Measurements from ENCODE around the gene LDLRAD3. TPM values are rescaled to one million over a fixed set of nuclear protein-coding genes. Genes with fewer than 3 reads are reported as not detected.

Gene LDLRAD3
- total RNA-seq, 3 donors from 2014 or later (not counting 1 experiment from before 2014, with no cell fraction given) = 1.0 to 1.5 (median 1.2) TPM

GRCh38 chr11:36150986-36151385 is 207.1 kb downstream of the LDLRAD3 start:
- no peaks in the 10 kb centered on the region for H3K4me1 ChIP-seq (ENCODE audit: control insufficient read depth, insufficient read depth, low read length)
- Mint-ChIP-seq H3K4me1 (no peaks in the 10 kb centered on the region), H3K27ac (no peak overlapping the region), H3K36me3 (no peaks in the 10 kb centered on the region), H3K9me3 (no peaks in the 10 kb centered on the region), H3K4me3 (no peak overlapping the region), H3K27me3 (ENCODE audit: low read depth in 2 of 2) (peaks cover 11 to 43% of the 10 kb centered on the region in 2 donors)
- no peaks in the 10 kb centered on the region for H3K27me3 ChIP-seq (ENCODE audit: control insufficient read depth, insufficient read depth, low read length)
- no peak overlapping the region for H3K27ac ChIP-seq (ENCODE audit: low read length)
- TF ChIP-seq, protein P1, sequence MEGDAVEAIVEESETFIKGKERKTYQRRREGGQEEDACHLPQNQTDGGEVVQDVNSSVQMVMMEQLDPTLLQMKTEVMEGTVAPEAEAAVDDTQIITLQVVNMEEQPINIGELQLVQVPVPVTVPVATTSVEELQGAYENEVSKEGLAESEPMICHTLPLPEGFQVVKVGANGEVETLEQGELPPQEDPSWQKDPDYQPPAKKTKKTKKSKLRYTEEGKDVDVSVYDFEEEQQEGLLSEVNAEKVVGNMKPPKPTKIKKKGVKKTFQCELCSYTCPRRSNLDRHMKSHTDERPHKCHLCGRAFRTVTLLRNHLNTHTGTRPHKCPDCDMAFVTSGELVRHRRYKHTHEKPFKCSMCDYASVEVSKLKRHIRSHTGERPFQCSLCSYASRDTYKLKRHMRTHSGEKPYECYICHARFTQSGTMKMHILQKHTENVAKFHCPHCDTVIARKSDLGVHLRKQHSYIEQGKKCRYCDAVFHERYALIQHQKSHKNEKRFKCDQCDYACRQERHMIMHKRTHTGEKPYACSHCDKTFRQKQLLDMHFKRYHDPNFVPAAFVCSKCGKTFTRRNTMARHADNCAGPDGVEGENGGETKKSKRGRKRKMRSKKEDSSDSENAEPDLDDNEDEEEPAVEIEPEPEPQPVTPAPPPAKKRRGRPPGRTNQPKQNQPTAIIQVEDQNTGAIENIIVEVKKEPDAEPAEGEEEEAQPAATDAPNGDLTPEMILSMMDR (IDR thresholded peaks at IDR 0.05) = no peak
- no peak for DNase-seq
- intact Hi-C loops (cut with micrococcal nuclease) = no loop called here
- no peak overlapping the region for H3K4me3 ChIP-seq (ENCODE audit: low read length)
- H3K36me3 ChIP-seq (ENCODE audit: control insufficient read depth, insufficient read depth, low read length) = no peaks in the 10 kb centered on the region
- H3K9me3 ChIP-seq (ENCODE audit: control insufficient read depth, insufficient read depth, low read length) = no peaks in the 10 kb centered on the region
- no peak for ATAC-seq
- WGBS (ENCODE audit: insufficient coverage) = 84% methylated on average over 4 of the region's 4 CpGs

DNA sequence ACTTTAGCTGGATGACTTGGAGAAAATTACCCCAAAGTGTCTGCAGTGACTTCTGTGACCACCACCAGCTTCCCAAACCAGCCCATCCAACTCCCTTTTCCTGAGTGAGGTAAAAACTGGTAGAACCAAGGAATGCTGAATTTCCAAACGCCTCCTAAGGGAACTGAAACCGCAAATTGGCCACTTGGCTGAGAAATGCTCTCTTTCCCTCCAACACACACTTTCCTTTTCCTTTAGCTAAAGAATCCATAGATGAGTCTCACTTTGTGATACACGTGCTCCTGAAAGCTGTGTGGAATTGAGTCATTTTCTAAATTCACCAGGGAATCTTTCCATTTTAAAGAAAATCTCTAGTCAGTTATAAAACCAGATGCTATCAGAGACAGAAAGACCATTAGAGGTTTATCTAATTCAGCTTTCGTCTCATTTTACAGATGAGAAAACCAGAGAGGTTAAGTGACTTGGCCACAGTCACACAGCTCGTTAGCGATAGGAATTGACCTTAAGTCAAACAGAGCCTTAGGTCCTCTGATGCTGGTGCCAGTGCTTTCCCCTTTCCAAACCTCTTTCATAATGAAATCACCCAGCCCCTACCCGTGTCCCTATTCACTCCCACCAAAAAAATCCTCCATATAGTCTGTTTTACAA is 208.2 kb downstream of the LDLRAD3 start:
- Histone ChIP-seq H3K4me3 (ENCODE audit: low read length) (no peak overlapping the region), H3K27me3 (ENCODE audit: control insufficient read depth, insufficient read depth, low read length) (no peaks in the 10 kb centered on the region), H3K4me1 (ENCODE audit: control insufficient read depth, insufficient read depth, low read length) (no peaks in the 10 kb centered on the region), H3K9me3 (ENCODE audit: control insufficient read depth, insufficient read depth, low read length) (no peaks in the 10 kb centered on the region), H3K36me3 (ENCODE audit: control insufficient read depth, insufficient read depth, low read length) (no peaks in the 10 kb centered on the region), H3K27ac (ENCODE audit: low read length) (no peak overlapping the region)
- Mint-ChIP-seq H3K27ac (no peak overlapping the region), H3K9me3 (no peaks in the 10 kb centered on the region), H3K4me3 (no peak overlapping the region), H3K36me3 (no peaks in the 10 kb centered on the region), H3K4me1 (no peaks in the 10 kb centered on the region), H3K27me3 (ENCODE audit: low read depth in 2 of 2) (peaks cover 11 to 43% of the 10 kb centered on the region in 2 donors)
- DNase-seq = no peak
- intact Hi-C loops (cut with micrococcal nuclease) = no loop called here
- whole genome bisulfite sequencing (ENCODE audit: insufficient coverage) = 94% methylated on average over 7 of the region's 7 CpGs
- ATAC-seq = no peak
- TF ChIP-seq, protein P1 (IDR thresholded peaks at IDR 0.05) = no peak

DNA sequence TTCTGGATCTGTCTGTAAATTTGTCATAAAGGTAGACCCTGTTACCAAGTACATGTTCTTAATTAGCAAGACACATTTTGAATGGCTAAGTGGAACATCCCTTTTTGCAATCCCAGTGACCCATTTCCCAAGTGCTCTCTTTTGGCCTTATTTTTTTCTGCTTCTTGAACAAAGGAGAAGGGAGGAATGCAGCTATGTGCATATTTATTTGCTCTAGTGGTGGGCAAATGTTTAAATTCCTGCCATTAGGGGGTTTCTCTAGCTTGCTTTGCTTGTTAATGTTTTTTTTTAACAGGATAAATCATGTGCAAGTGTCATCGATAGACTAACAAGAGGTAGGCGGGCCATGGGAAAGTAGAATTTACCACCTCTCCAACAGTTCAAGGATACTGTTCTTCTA is 209.7 kb downstream of the LDLRAD3 start:
- H3K9me3 ChIP-seq (ENCODE audit: control insufficient read depth, insufficient read depth, low read length) = no peaks in the 10 kb centered on the region
- Mint-ChIP-seq H3K4me3 (no peak overlapping the region), H3K27me3 (ENCODE audit: low read depth in 2 of 2) (peaks cover 14 to 39% of the 10 kb centered on the region in 2 donors), H3K36me3 (no peaks in the 10 kb centered on the region), H3K4me1 (no peaks in the 10 kb centered on the region), H3K27ac (no peak overlapping the region), H3K9me3 (no peaks in the 10 kb centered on the region)
- H3K36me3 ChIP-seq (ENCODE audit: control insufficient read depth, insufficient read depth, low read length) = no peaks in the 10 kb centered on the region
- ATAC-seq (no peak), DNase-seq (no peak)
- H3K4me3 ChIP-seq (ENCODE audit: low read length) = no peak overlapping the region
- H3K27me3 ChIP-seq (ENCODE audit: control insufficient read depth, insufficient read depth, low read length) = no peaks in the 10 kb centered on the region
- 100% methylated on average over 1 of the region's 2 CpGs for WGBS (ENCODE audit: insufficient coverage)
- TF ChIP-seq, protein P1 (IDR thresholded peaks at IDR 0.05) = no peak
- intact Hi-C loops (cut with micrococcal nuclease) = no loop called here
- no peak overlapping the region for H3K27ac ChIP-seq (ENCODE audit: low read length)
- H3K4me1 ChIP-seq (ENCODE audit: control insufficient read depth, insufficient read depth, low read length) = no peaks in the 10 kb centered on the region

- H3K36me3 Mint-ChIP-seq = no peaks in the 10 kb centered on the region
- intact Hi-C loops (cut with micrococcal nuclease) = no loop called here
- no peaks in the 10 kb centered on the region for H3K27me3 ChIP-seq (ENCODE audit: control insufficient read depth, insufficient read depth, low read length)
- no peaks in the 10 kb centered on the region for H3K9me3 Mint-ChIP-seq
- H3K9me3 ChIP-seq (ENCODE audit: control insufficient read depth, insufficient read depth, low read length) = no peaks in the 10 kb centered on the region
- DNase-seq (no peak), ATAC-seq (no peak)
- no peak overlapping the region for H3K27ac Mint-ChIP-seq
- H3K27ac ChIP-seq (ENCODE audit: low read length) = no peak overlapping the region
- no peaks in the 10 kb centered on the region for H3K36me3 ChIP-seq (ENCODE audit: control insufficient read depth, insufficient read depth, low read length)
- H3K4me1 Mint-ChIP-seq = no peaks in the 10 kb centered on the region
- no peak overlapping the region for H3K4me3 ChIP-seq (ENCODE audit: low read length)
- WGBS (ENCODE audit: insufficient coverage) = 88% methylated on average over 8 of the region's 8 CpGs
- H3K27me3 Mint-ChIP-seq (ENCODE audit: low read depth in 2 of 2) = peaks cover 14 to 35% of the 10 kb centered on the region in 2 donors
- no peak overlapping the region for H3K4me3 Mint-ChIP-seq
- no peaks in the 10 kb centered on the region for H3K4me1 ChIP-seq (ENCODE audit: control insufficient read depth, insufficient read depth, low read length)
- TF ChIP-seq, protein P1 (IDR thresholded peaks at IDR 0.05) = no peak
Observed at GRCh38 chr11:36155124-36155561, 211.3 kb downstream of the LDLRAD3 start.

Measured in natural killer cell (primary cell).